GM12872 (cell line): ENCODE measurements around the gene PNPLA1.

ENCODE experiments used
- CTCF ChIP-seq: IDR thresholded peaks from 3 replicates; pipeline ENCODE4 v1.5.1; 2011; ENCODE audit warnings: low read depth, mild to moderate bottlenecking, low read length, moderate library complexity; ENCODE audit not compliant: insufficient read depth

Gene PNPLA1

GRCh38 chr6:36324715-36325114 is 54.9 kb downstream of the PNPLA1 start:
- no peak for TF ChIP-seq CTCF

GRCh38 chr6:36326356-36326995 is 56.6 kb downstream of the PNPLA1 start:
- no peak for TF ChIP-seq CTCF

GRCh38 chr6:36327226-36327918 is 57.5 kb downstream of the PNPLA1 start:
- no peak for TF ChIP-seq CTCF

GRCh38 chr6:36327919-36328236 is 58.0 kb downstream of the PNPLA1 start:
- TF ChIP-seq CTCF, result no peak

GRCh38 chr6:36328600-36328999 is 58.7 kb downstream of the PNPLA1 start:
- no peak for TF ChIP-seq CTCF

- TF ChIP-seq CTCF, result no peak
Measured at GRCh38 chr6:36329798-36330291, 60.0 kb downstream of the PNPLA1 start.

GRCh38 chr6:36330366-36330765 is 60.5 kb downstream of the PNPLA1 start:
- no peak for TF ChIP-seq CTCF
